ENCODE measurements around the gene ROR1. TPM values are rescaled to one million over a fixed set of nuclear protein-coding genes. Genes with fewer than 3 reads are reported as not detected.

The ROR1 gene
- total and polyA plus RNA-seq, 7 experiments from 2014 or later, result 0.07 to 0.22 (median 0.16) TPM; not detected in 4

DNA sequence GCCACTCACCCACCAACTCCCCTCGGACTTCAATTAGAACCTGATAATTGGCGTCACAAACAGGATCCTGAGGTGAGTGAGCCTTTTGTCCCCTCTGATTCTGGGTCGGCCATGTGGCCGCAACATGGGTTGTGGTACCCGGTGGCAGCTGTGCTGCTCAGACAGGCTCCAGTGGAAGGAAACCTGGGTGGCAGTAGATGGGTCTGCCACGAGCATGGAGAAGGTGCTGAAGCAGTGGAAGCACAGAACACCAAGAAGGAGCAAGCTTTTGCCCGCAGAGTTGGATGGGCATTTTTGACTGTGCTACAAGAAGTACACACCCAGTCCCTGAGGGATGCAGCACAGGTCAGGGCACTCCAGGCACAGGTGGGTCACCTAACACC, 413.1 kb downstream of the ROR1 start:
- H3K36me3 Mint-ChIP-seq, result no peaks in the 10 kb centered on the region
- POLR2A ChIA-PET, result no interaction called here
- ATAC-seq (no peak), DNase-seq (no peak)
- Histone ChIP-seq H3K27me3 (ENCODE audit: control insufficient read depth in 2 of 2, insufficient read depth in 2 of 2, low read length in 2 of 2) (no peaks in the 10 kb centered on the region), H3K36me3 (ENCODE audit: control insufficient read depth in 2 of 3, insufficient read depth in 3 of 3, low read length in 3 of 3) (no peaks in the 10 kb centered on the region), H3K4me3 (ENCODE audit: low read length) (no peak overlapping the region), H3K4me1 (ENCODE audit: control insufficient read depth in 2 of 2, insufficient read depth in 2 of 2, low read length in 2 of 2) (peaks cover 0 to 5% of the 10 kb centered on the region in 2 donors), H3K27ac (ENCODE audit: low read depth, low read length) (no peak overlapping the region), H3K9me3 (ENCODE audit: control insufficient read depth in 2 of 3, low read length in 3 of 3) (no peaks in the 10 kb centered on the region)
- no peak overlapping the region for H3K27ac Mint-ChIP-seq
- intact Hi-C loops (cut with micrococcal nuclease), result no loop called here
- CTCF ChIA-PET, result interaction anchor here (0.7 kb wide), 1 partner anchor 36 kb away, joined by 3 read pairs; no protein-coding TSS in a partner anchor
- H3K4me1 Mint-ChIP-seq, result peaks cover 0 to 11% (median 8%) of the 10 kb centered on the region in 7 donors
- H3K9me3 Mint-ChIP-seq, result no peaks in the 10 kb centered on the region
- H3K4me3 Mint-ChIP-seq, result no peak overlapping the region
- H3K27me3 Mint-ChIP-seq, result peaks cover 0 to 5% (median 3%) of the 10 kb centered on the region in 5 donors

DNA sequence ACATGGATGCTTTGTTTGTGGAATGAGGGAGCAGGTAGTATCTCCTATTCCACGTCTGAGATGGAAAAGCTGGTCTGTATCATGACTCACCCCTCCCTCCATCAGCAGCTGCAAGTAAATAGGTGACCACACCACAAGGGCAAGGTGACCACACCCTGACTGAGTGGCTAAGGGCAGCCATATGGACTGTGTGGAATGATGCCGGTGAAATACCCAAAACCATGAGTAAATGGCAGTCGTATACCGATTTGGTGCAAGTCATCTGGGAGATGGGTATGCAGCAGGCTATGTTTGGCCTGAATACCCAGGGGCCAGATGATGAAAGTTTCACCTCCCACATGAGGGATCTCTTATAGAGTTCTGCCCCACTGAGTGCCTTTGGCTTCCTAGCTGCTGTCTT, 413.8 kb downstream of the ROR1 start:
- ChIA-PET CTCF (no interaction called here), POLR2A (no interaction called here)
- Mint-ChIP-seq H3K27ac (no peak overlapping the region), H3K36me3 (no peaks in the 10 kb centered on the region), H3K27me3 (no peaks in the 10 kb centered on the region), H3K4me3 (no peak overlapping the region), H3K4me1 (peaks cover 0 to 11% (median 8%) of the 10 kb centered on the region in 7 donors), H3K9me3 (no peaks in the 10 kb centered on the region)
- Histone ChIP-seq H3K36me3 (ENCODE audit: control insufficient read depth in 2 of 3, insufficient read depth in 3 of 3, low read length in 3 of 3) (no peaks in the 10 kb centered on the region), H3K4me1 (ENCODE audit: control insufficient read depth in 2 of 2, insufficient read depth in 2 of 2, low read length in 2 of 2) (peaks cover 0 to 5% of the 10 kb centered on the region in 2 donors), H3K4me3 (ENCODE audit: low read length) (no peak overlapping the region), H3K27me3 (ENCODE audit: control insufficient read depth in 2 of 2, insufficient read depth in 2 of 2, low read length in 2 of 2) (no peaks in the 10 kb centered on the region), H3K9me3 (ENCODE audit: control insufficient read depth in 2 of 3, low read length in 3 of 3) (no peaks in the 10 kb centered on the region), H3K27ac (ENCODE audit: low read depth, low read length) (no peak overlapping the region)
- no peak for DNase-seq
- intact Hi-C loops (cut with micrococcal nuclease), result no loop called here
- ATAC-seq, result no peak

DNA sequence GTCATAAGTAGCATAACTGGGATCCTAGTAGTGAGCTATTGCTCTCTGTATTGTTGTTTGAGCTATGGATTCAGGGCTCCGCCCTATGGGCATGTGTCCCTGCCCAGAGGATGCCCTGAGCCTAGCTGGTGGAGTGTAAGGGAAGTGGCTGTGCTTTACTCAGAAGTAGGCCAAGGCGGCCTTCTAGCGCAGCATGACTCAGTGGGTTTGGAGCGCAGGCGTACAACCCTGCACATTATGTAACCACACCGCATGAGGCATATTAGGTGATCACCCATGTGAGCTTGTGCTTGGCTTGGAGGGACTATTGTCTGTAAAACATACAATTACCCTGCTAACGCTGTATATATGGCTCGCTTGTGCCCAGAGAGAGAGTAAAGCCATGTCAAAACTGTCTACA, 418.5 kb downstream of the ROR1 start:
- no peaks in the 10 kb centered on the region for H3K27me3 ChIP-seq (ENCODE audit: control insufficient read depth in 2 of 2, insufficient read depth in 2 of 2, low read length in 2 of 2)
- H3K4me3 ChIP-seq (ENCODE audit: low read length), result no peak overlapping the region
- no peak for DNase-seq
- peak; percentile 4 for ATAC-seq
- H3K9me3 ChIP-seq (ENCODE audit: control insufficient read depth in 2 of 3, low read length in 3 of 3), result no peaks in the 10 kb centered on the region
- H3K27me3 Mint-ChIP-seq, result no peaks in the 10 kb centered on the region
- intact Hi-C loops (cut with micrococcal nuclease), result no loop called here
- H3K27ac ChIP-seq (ENCODE audit: low read depth, low read length), result no peak overlapping the region
- H3K4me1 ChIP-seq (ENCODE audit: control insufficient read depth in 2 of 2, insufficient read depth in 2 of 2, low read length in 2 of 2), result no peaks in the 10 kb centered on the region
- H3K9me3 Mint-ChIP-seq, result no peaks in the 10 kb centered on the region
- POLR2A ChIA-PET, result no interaction called here
- H3K4me1 Mint-ChIP-seq, result no peaks in the 10 kb centered on the region
- no peaks in the 10 kb centered on the region for H3K36me3 Mint-ChIP-seq
- no peak overlapping the region for H3K27ac Mint-ChIP-seq
- CTCF ChIA-PET, result no interaction called here
- no peak overlapping the region for H3K4me3 Mint-ChIP-seq
- H3K36me3 ChIP-seq (ENCODE audit: control insufficient read depth in 2 of 3, insufficient read depth in 3 of 3, low read length in 3 of 3), result no peaks in the 10 kb centered on the region

DNA sequence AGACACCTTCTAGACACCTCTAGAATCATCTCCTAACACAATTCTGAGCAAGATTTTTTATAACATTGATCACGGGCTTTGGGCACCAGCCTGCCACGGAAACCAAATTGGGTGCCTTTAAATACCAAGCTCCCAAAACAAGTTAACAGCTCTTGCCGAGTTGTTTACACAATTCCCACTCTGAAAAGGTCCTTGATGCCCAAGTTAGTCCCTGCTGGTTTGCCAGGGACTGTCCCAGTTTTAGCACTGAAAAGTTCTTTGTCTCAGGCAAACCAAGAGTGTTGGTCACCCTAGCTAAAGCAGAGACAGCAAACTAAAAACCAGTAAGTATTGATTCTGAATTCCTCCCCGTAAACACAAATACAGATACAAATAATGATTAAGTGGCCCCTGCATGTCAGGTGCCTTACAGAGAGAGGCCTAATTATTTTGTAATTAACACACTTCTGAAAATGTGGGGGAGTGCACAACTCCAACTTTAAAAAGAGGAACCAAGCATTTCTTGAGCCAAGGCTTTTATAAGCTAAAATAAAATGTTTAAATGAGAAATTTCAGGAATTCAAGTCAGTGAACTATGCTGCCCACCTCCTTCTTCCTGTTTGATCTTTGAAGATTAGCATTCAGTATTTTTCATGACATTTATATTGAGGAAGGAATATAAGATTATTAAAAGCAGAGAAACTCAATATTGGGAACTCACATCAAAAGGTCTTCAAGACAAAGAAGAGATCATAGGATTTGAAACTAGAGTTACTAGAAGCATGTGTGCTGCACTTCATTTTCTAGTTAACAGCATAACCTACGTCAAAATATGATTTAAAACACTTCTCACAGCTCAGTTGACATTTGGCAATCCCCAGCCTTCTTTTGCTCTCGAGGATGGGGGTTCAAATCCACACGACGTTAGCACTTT, 420.6 kb downstream of the ROR1 start:
- ChIA-PET CTCF (interaction anchor here (0.5 kb wide), 1 partner anchor 56 kb away, joined by 3 read pairs; no protein-coding TSS in a partner anchor), POLR2A (no interaction called here)
- no peak for ATAC-seq
- Histone ChIP-seq H3K27ac (ENCODE audit: low read depth, low read length) (no peak overlapping the region), H3K27me3 (ENCODE audit: control insufficient read depth in 2 of 2, insufficient read depth in 2 of 2, low read length in 2 of 2) (no peaks in the 10 kb centered on the region), H3K9me3 (ENCODE audit: control insufficient read depth in 2 of 3, low read length in 3 of 3) (no peaks in the 10 kb centered on the region), H3K4me3 (ENCODE audit: low read length) (no peak overlapping the region), H3K4me1 (ENCODE audit: control insufficient read depth in 2 of 2, insufficient read depth in 2 of 2, low read length in 2 of 2) (no peaks in the 10 kb centered on the region), H3K36me3 (ENCODE audit: control insufficient read depth in 2 of 3, insufficient read depth in 3 of 3, low read length in 3 of 3) (no peaks in the 10 kb centered on the region)
- intact Hi-C loops (cut with micrococcal nuclease), result no loop called here
- H3K4me1 Mint-ChIP-seq, result no peaks in the 10 kb centered on the region
- H3K36me3 Mint-ChIP-seq, result no peaks in the 10 kb centered on the region
- no peaks in the 10 kb centered on the region for H3K9me3 Mint-ChIP-seq
- no peak for DNase-seq
- H3K27me3 Mint-ChIP-seq, result no peaks in the 10 kb centered on the region
- no peak overlapping the region for H3K27ac Mint-ChIP-seq
- no peak overlapping the region for H3K4me3 Mint-ChIP-seq

DNA sequence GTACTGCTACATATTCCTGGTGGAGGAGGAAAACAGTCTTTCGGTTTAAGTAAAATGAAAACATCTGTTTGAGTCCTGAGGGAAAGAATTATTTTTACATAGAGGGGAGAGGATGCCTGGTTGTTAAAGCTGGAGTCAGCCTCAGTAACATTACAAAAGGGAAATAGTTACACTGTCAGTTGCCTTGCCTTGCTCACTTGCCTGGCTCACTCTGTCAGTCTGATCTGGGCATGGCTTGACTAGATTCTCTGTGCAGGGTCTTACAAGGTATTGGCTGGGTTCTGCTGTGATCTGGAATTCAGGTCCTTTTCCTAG, 421.2 kb downstream of the ROR1 start:
- POLR2A ChIA-PET, result no interaction called here
- Histone ChIP-seq H3K9me3 (ENCODE audit: control insufficient read depth in 2 of 3, low read length in 3 of 3) (no peaks in the 10 kb centered on the region), H3K4me3 (ENCODE audit: low read length) (no peak overlapping the region), H3K36me3 (ENCODE audit: control insufficient read depth in 2 of 3, insufficient read depth in 3 of 3, low read length in 3 of 3) (no peaks in the 10 kb centered on the region), H3K27ac (ENCODE audit: low read depth, low read length) (no peak overlapping the region), H3K27me3 (ENCODE audit: control insufficient read depth in 2 of 2, insufficient read depth in 2 of 2, low read length in 2 of 2) (no peaks in the 10 kb centered on the region), H3K4me1 (ENCODE audit: control insufficient read depth in 2 of 2, insufficient read depth in 2 of 2, low read length in 2 of 2) (no peaks in the 10 kb centered on the region)
- DNase-seq (no peak), ATAC-seq (no peak)
- Mint-ChIP-seq H3K36me3 (no peaks in the 10 kb centered on the region), H3K27ac (no peak overlapping the region), H3K27me3 (no peaks in the 10 kb centered on the region), H3K4me3 (no peak overlapping the region), H3K9me3 (no peaks in the 10 kb centered on the region), H3K4me1 (no peaks in the 10 kb centered on the region)
- CTCF ChIA-PET, result interaction anchor here (0.5 kb wide), 1 partner anchor 56 kb away, joined by 3 read pairs; no protein-coding TSS in a partner anchor
- intact Hi-C loops (cut with micrococcal nuclease), result no loop called here

DNA sequence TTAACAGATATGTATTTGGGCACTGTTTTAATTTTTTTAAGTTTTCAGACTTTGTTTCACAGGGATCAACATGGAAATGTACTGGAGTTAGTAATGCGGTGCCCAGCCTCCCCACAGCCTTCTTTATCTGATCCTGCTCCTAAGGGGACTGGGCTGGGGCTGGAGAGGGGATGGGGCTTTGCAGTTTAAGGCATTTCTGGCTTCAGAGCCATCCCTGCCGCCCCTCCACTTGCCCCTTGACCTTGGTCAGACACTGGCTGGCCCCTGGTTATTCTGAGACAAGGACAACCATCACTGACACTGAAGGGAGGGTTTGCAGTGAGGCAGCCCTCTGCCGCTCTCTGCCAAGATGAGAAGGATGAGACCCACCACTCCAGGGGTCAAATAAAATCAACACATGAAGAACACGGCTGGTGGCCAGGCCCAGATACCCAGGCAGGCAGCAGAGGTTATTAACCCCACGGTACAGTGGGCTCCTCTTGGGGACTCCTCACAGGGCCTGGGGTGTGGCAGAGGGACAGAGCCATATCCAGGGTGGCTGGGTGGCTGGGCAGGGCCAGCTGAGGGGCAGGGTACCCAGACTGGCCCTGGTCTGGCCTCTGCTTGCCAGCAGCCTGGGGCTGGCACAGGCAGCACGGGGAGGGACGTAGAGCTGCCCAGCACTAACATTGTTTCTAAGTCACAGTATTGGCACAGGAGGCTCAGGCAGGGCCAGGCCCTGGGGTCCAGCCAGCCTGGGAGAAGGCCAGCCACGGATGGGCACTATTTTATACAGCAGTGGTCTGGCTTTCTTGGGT, 422.5 kb downstream of the ROR1 start:
- Histone ChIP-seq H3K9me3 (ENCODE audit: control insufficient read depth in 2 of 3, low read length in 3 of 3) (no peaks in the 10 kb centered on the region), H3K36me3 (ENCODE audit: control insufficient read depth in 2 of 3, insufficient read depth in 3 of 3, low read length in 3 of 3) (no peaks in the 10 kb centered on the region), H3K4me3 (ENCODE audit: low read length) (no peak overlapping the region), H3K4me1 (ENCODE audit: control insufficient read depth in 2 of 2, insufficient read depth in 2 of 2, low read length in 2 of 2) (no peaks in the 10 kb centered on the region), H3K27me3 (ENCODE audit: control insufficient read depth in 2 of 2, insufficient read depth in 2 of 2, low read length in 2 of 2) (no peaks in the 10 kb centered on the region), H3K27ac (ENCODE audit: low read depth, low read length) (no peak overlapping the region)
- no peaks in the 10 kb centered on the region for H3K9me3 Mint-ChIP-seq
- H3K36me3 Mint-ChIP-seq, result no peaks in the 10 kb centered on the region
- ATAC-seq (no peak), DNase-seq (no peak)
- POLR2A ChIA-PET, result no interaction called here
- CTCF ChIA-PET, result no interaction called here
- H3K4me3 Mint-ChIP-seq, result no peak overlapping the region
- H3K27ac Mint-ChIP-seq, result no peak overlapping the region
- H3K27me3 Mint-ChIP-seq, result no peaks in the 10 kb centered on the region
- no peaks in the 10 kb centered on the region for H3K4me1 Mint-ChIP-seq
- intact Hi-C loops (cut with micrococcal nuclease), result no loop called here
